Activated CD4-positive, alpha-beta T cell treated with anti-CD3 and anti-CD28 coated beads for 36 hours (primary cell): ENCODE results near the gene FOXO6. TPM values are rescaled to one million over a fixed set of nuclear protein-coding genes. Genes with fewer than 3 reads are reported as not detected.

Experiments
- ATAC-seq: fragments of 200-7000 bp; cut with Tn5 transposase; one replicate; pipeline ENCODE4 v1.10.0; 2021; ENCODE audit warnings: mild to moderate bottlenecking, moderate library complexity
- CTCF ChIA-PET: fragments of 350-600 bp; sonication (Branson Sonifier 250); formaldehyde crosslinking; loops from one replicate; lab custom pipeline; 2021; ENCODE audit warnings: antibody characterized with exemption; lab: Charles Lee
- POLR2A ChIA-PET: fragments of 350-600 bp; sonication (Branson Sonifier 250); formaldehyde crosslinking; loops from one replicate; lab custom pipeline; 2021; ENCODE audit warnings: antibody characterized with exemption, inconsistent platforms; lab: Charles Lee
- DNase-seq: peaks from one replicate; pipeline ENCODE4 v3.0.0-alpha.2; 2020
- H3K27ac Mint-ChIP-seq: one replicate; pipeline ENCODE4 v1.8.0; 2021; ENCODE audit warnings: mixed read lengths
- H3K27me3 Mint-ChIP-seq: one replicate; pipeline ENCODE4 v1.8.0; 2021; ENCODE audit warnings: mixed read lengths
- H3K36me3 Mint-ChIP-seq: one replicate; pipeline ENCODE4 v1.8.0; 2021; ENCODE audit warnings: low read depth, mixed read lengths
- H3K4me1 Mint-ChIP-seq: one replicate; pipeline ENCODE4 v1.8.0; 2021; ENCODE audit warnings: mixed read lengths
- H3K4me3 Mint-ChIP-seq: one replicate; pipeline ENCODE4 v1.8.0; 2021; ENCODE audit warnings: mild to moderate bottlenecking, moderate library complexity, mixed read lengths
- H3K9me3 Mint-ChIP-seq: one replicate; pipeline ENCODE4 v1.8.0; 2021; ENCODE audit warnings: low read depth, mixed read lengths
- intact Hi-C, 2 experiments: fragments of 100-400 bp; cut with DNase I in 1 of 2; cut with micrococcal nuclease in 1 of 2; formaldehyde crosslinking; loops; one replicate each; pipeline versions ENCODE4 v1.14.2 to v1.15.1; 2022 to 2024; cut with DNase I, micrococcal nuclease
- total RNA-seq, 2 experiments: library from RNA; stranded (reverse); gene quantifications; one replicate each; pipeline ENCODE4 v1.2.3, GENCODE V29; 2021

The FOXO6 gene
- total RNA-seq, 2 experiments from 2014 or later = 0.09 TPM; not detected in 1

- ChIA-PET CTCF (interaction anchor here (1.3 kb wide), 1 partner anchor 8 kb away, joined by 3 read pairs; no protein-coding TSS in a partner anchor), POLR2A (interaction anchor here (0.6 kb wide), 1 partner anchor 12 kb away, joined by 3 read pairs; no protein-coding TSS in a partner anchor)
- Mint-ChIP-seq H3K27ac (no peak overlapping the region), H3K4me3 (no peak overlapping the region), H3K36me3 (no peaks in the 10 kb centered on the region), H3K4me1 (peaks cover 11% of the 10 kb centered on the region), H3K27me3 (peaks cover 44% of the 10 kb centered on the region), H3K9me3 (no peaks in the 10 kb centered on the region)
- DNase-seq = no peak
- intact Hi-C loops = no loop called here
- no peak for ATAC-seq
Measured at GRCh38 chr1:41378999-41379737, 17.9 kb downstream of the FOXO6 start.

GRCh38 chr1:41379738-41380130 is 18.5 kb downstream of the FOXO6 start:
- intact Hi-C loops = no loop called here
- CTCF ChIA-PET = interaction anchor here (0.7 to 1.3 kb wide), 2 partner anchors 9 to 393 kb away, joined by 3 read pairs; no protein-coding TSS in a partner anchor
- no peaks in the 10 kb centered on the region for H3K36me3 Mint-ChIP-seq
- no peak overlapping the region for H3K27ac Mint-ChIP-seq
- DNase-seq (no peak), ATAC-seq (no peak)
- peaks cover 11% of the 10 kb centered on the region for H3K4me1 Mint-ChIP-seq
- H3K9me3 Mint-ChIP-seq = no peaks in the 10 kb centered on the region
- no peak overlapping the region for H3K4me3 Mint-ChIP-seq
- POLR2A ChIA-PET = interaction anchor here (0.6 kb wide), 1 partner anchor 13 kb away, joined by 3 read pairs; no protein-coding TSS in a partner anchor
- peaks cover 50% of the 10 kb centered on the region for H3K27me3 Mint-ChIP-seq

GRCh38 chr1:41380195-41380594 is 19.0 kb downstream of the FOXO6 start:
- DNase-seq (no peak), ATAC-seq (no peak)
- intact Hi-C loops = no loop called here
- Mint-ChIP-seq H3K4me3 (no peak overlapping the region), H3K9me3 (no peaks in the 10 kb centered on the region), H3K4me1 (peaks cover 11% of the 10 kb centered on the region), H3K27ac (no peak overlapping the region), H3K36me3 (no peaks in the 10 kb centered on the region), H3K27me3 (peaks cover 55% of the 10 kb centered on the region)
- ChIA-PET CTCF (interaction anchor here (0.7 to 1.3 kb wide), 2 partner anchors 9 to 393 kb away, joined by 3 read pairs; no protein-coding TSS in a partner anchor), POLR2A (interaction anchor here (0.6 kb wide), 1 partner anchor 13 kb away, joined by 3 read pairs; no protein-coding TSS in a partner anchor)

DNA sequence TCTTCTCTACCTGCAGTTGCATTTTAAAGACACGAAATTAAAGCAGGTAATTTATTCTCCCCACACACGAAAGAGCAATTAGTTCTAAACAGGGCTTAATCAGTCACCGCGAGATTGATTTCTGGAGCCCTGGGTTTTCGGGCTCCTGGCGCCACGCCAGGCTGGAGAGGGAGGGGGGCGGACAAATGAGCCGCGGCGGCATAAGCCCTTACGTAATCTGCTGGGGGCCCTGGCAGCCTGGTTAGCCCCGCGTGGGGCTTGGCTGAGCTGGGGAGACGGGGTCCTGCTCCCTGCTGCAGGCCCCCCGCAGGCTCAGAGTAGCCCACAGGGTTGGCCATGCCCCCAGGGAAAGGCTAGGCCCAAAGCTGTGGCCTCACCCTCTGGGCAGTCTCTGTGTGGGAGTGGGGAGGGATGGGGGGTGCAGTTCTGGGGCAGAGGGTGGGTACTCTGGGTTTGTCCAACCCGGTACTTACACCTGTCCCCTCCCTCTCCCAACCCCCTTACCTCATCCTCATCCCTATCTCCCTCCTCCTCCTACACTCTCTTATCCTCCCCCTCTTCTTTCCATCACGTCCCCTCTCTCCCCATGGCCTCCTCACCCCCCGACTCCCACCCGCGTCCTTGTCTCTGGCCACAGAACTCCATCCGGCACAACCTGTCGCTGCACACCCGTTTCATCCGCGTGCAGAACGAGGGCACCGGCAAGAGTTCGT is 19.9 kb downstream of the FOXO6 start:
- Mint-ChIP-seq H3K9me3 (no peaks in the 10 kb centered on the region), H3K36me3 (no peaks in the 10 kb centered on the region), H3K27me3 (peaks cover 55% of the 10 kb centered on the region), H3K4me3 (peak overlapping the region; percentile 59), H3K4me1 (peaks cover 11% of the 10 kb centered on the region), H3K27ac (no peak overlapping the region)
- DNase-seq = peak; percentile 37
- intact Hi-C loops = no loop called here
- ATAC-seq = no peak
- POLR2A ChIA-PET = no interaction called here
- CTCF ChIA-PET = no interaction called here

DNA sequence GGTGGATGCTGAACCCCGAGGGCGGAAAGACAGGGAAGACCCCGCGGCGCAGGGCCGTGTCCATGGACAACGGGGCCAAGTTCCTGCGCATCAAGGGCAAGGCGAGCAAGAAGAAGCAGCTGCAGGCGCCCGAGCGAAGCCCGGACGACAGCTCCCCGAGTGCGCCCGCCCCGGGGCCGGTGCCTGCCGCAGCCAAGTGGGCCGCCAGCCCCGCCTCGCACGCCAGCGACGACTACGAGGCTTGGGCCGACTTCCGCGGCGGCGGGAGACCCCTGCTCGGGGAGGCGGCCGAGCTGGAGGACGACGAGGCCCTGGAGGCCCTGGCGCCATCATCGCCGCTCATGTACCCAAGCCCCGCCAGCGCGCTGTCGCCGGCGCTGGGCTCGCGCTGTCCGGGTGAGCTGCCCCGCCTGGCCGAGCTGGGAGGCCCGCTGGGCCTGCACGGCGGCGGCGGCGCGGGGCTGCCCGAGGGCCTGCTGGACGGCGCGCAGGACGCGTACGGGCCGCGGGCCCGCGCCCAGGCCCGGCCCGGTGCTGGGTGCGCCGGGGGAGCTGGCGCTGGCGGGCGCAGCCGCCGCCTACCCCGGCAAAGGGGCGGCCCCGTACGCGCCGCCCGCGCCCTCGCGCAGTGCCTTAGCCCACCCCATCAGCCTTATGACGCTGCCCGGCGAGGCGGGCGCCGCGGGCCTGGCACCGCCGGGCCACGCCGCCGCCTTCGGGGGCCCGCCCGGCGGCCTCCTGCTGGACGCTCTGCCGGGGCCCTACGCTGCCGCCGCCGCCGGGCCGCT is 20.7 kb downstream of the FOXO6 start:
- Mint-ChIP-seq H3K36me3 (no peaks in the 10 kb centered on the region), H3K9me3 (no peaks in the 10 kb centered on the region), H3K4me1 (peaks cover 11% of the 10 kb centered on the region), H3K4me3 (peak overlapping the region; percentile 59), H3K27me3 (peaks cover 52% of the 10 kb centered on the region), H3K27ac (no peak overlapping the region)
- CTCF ChIA-PET = interaction anchor here (0.6 kb wide), 1 partner anchor 24 kb away, joined by 4 read pairs; no protein-coding TSS in a partner anchor
- DNase-seq = peak; percentile 63
- intact Hi-C loops = loop anchor here in 1 of 2 experiments (2.0 kb wide), 1 partner anchor 17 kb away; no protein-coding TSS in a partner anchor
- POLR2A ChIA-PET = interaction anchor here (0.5 to 1.0 kb wide), 2 partner anchors 21 to 113 kb away, joined by 4 read pairs; partner anchors contain the start of gene FOXO6
- peak; percentile 65 for ATAC-seq

DNA sequence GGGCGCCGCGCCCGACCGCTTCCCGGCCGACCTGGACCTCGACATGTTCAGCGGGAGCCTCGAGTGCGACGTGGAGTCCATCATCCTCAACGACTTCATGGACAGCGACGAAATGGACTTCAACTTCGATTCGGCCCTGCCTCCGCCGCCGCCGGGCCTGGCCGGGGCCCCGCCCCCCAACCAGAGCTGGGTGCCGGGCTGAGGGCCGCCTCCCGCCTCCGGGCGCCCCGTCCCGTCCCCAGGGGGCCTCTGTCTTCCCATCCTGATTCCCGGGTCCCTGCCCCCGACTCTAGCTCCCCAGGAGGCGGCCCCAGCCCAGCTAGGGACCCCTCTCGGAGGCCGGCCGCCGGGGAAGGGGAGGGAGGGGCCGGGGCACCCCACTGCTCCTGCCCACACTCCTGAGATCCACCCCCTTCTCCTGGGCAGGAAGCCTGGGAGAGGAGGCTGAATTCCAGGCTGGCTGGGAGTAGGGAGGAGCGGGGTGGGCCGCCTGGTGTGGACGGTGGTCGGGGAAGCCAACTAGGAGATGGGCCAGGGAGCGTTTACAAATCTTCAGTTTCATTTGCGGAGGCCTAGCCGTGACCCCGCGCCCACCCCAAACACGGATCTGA is 21.4 kb downstream of the FOXO6 start:
- peak overlapping the region; percentile 53 for H3K4me3 Mint-ChIP-seq
- intact Hi-C loops = loop anchor here (1.0 to 2.0 kb wide), 3 partner anchors 16 to 21 kb away; partner anchors contain the start of gene FOXO6 (in 1 of the 2)
- POLR2A ChIA-PET = interaction anchor here (0.5 to 1.0 kb wide), 2 partner anchors 22 to 114 kb away, joined by 4 read pairs; partner anchors contain the start of gene FOXO6

DNA sequence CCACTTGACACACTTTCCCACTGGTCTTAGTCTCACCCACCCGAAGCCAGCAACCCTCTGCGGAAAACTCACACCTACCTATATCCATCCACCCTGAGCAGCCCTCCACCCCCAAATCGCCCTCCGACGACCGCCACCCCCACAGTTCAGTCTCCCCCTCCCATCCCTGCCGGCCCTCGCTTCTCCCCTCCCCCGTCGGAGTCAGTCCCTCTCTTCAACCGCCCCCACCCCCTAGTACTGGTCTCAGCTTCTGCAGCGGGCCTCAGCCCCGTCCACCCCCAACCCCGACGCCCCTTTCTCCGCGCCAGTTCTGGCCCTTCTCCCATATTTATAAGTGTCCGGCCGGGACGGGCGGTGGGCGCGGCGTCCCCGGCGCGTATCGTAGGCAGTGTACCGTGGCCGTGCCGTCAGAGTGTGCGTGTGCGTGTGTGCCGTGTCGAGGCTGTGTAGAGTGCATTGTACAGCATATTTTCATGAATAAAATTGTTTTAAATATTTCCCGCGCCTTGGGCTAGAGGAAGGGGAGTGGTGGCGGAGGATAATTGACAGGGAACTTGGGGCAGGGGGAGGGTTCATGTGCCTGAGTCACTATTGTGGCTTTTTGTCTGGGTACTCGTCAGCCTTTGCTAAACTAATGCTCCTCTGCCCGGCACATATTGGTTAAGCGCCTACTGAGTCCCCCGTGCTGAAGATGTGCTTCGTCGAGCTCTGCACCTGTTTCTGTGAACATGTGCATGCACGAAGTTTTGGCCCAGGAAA is 22.0 kb downstream of the FOXO6 start:
- Mint-ChIP-seq H3K27ac (no peak overlapping the region), H3K4me3 (peak overlapping the region; percentile 53), H3K4me1 (peaks cover 11% of the 10 kb centered on the region), H3K9me3 (no peaks in the 10 kb centered on the region), H3K27me3 (peaks cover 54% of the 10 kb centered on the region), H3K36me3 (no peaks in the 10 kb centered on the region)
- ChIA-PET POLR2A (interaction anchor here (1.0 kb wide), 1 partner anchor 23 kb away, joined by 4 read pairs; the partner anchor contains the start of gene FOXO6), CTCF (no interaction called here)
- ATAC-seq (peak; percentile 90), DNase-seq (peak; percentile 72)
- intact Hi-C loops = loop anchor here (1.0 to 2.0 kb wide), 3 partner anchors 17 to 22 kb away; partner anchors contain the start of gene FOXO6 (in 1 of the 2)

More for the DNA sequence above, 21.4 kb downstream of the FOXO6 start:
- no peaks in the 10 kb centered on the region for H3K36me3 Mint-ChIP-seq
- H3K27ac Mint-ChIP-seq = no peak overlapping the region
- H3K4me1 Mint-ChIP-seq = peaks cover 11% of the 10 kb centered on the region
- H3K27me3 Mint-ChIP-seq = peaks cover 51% of the 10 kb centered on the region
- CTCF ChIA-PET = interaction anchor here (0.6 kb wide), 1 partner anchor 24 kb away, joined by 4 read pairs; no protein-coding TSS in a partner anchor
- DNase-seq (no peak), ATAC-seq (no peak)
- no peaks in the 10 kb centered on the region for H3K9me3 Mint-ChIP-seq

- H3K36me3 Mint-ChIP-seq = no peaks in the 10 kb centered on the region
- POLR2A ChIA-PET = no interaction called here
Measured at GRCh38 chr1:41384579-41384978, 23.3 kb downstream of the FOXO6 start.

DNA sequence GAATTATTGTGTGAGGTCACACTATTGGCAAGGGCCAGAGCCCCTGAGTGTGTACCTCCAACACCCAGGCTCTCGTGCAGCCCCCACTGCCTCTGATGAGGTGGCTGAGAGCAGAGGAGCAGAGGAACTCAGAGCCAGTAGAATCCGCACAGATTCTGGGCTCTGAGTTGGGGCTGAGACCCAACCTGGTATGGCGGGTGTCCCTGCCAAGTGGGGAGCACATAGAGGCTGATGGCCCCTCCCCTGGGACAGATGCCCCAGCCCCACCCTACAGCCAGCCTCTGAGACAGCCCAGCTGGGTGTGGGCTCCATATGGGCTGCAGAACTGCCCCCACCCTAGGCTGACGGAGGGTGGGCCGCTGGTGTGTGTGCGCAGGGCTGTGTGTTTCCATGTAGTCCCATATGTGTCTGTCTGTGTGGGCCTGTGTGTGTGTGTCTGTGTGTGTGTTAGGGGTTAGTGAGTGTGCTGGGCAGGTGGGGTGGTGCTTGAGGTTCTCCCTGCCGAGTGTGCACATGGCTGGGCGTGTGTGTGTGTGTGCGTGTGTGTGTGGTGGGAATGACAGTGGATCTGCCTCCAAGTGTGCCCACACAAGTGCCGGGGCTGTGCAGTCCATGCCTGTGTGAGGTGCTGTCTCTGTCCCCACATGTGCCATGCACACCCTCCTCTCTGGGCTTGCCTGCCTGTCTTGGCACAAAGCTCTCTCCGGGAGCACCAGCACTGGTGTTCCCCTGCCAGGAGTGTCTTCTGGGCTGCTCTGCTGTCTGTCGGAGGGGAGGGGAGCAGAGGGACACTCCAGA is 24.4 kb downstream of the FOXO6 start:
- ChIA-PET CTCF (interaction anchor here (0.6 kb wide), 1 partner anchor 44 kb away, joined by 3 read pairs; no protein-coding TSS in a partner anchor), POLR2A (no interaction called here)
- ATAC-seq (no peak), DNase-seq (no peak)
- peaks cover 41% of the 10 kb centered on the region for H3K27me3 Mint-ChIP-seq
- H3K4me1 Mint-ChIP-seq = peaks cover 11% of the 10 kb centered on the region
- H3K9me3 Mint-ChIP-seq = no peaks in the 10 kb centered on the region
- no peak overlapping the region for H3K27ac Mint-ChIP-seq
- no peaks in the 10 kb centered on the region for H3K36me3 Mint-ChIP-seq
- H3K4me3 Mint-ChIP-seq = no peak overlapping the region
- intact Hi-C loops = no loop called here

More at GRCh38 chr1:41384579-41384978, 23.3 kb downstream of the FOXO6 start:
- CTCF ChIA-PET = interaction anchor here (0.9 kb wide), 2 partner anchors 30 to 35 kb away, joined by 3 to 4 read pairs; no protein-coding TSS in a partner anchor
- intact Hi-C loops = no loop called here
- ATAC-seq (no peak), DNase-seq (no peak)
- Mint-ChIP-seq H3K4me3 (no peak overlapping the region), H3K27ac (no peak overlapping the region), H3K27me3 (peaks cover 51% of the 10 kb centered on the region), H3K9me3 (no peaks in the 10 kb centered on the region), H3K4me1 (peaks cover 11% of the 10 kb centered on the region)
